Peyer's patch (tissue), 4 donors: ENCODE measurements around the gene ENO3. TPM values are rescaled to one million over a fixed set of nuclear protein-coding genes. Genes with fewer than 3 reads are reported as not detected.

Experiments used
- DNase-seq, 3 donors: peaks; one replicate each; pipeline ENCODE4 v3.0.0-alpha.2; 2017 to 2019
- H3K27ac ChIP-seq, 4 donors: fragments of 200-600 bp; sonication (generic); one replicate each; pipeline ENCODE4 v1.5.1; 2016 to 2019
- H3K27me3 ChIP-seq, 2 donors: fragments of 200-600 bp; sonication (generic); one replicate each; pipeline ENCODE4 v1.5.1; 2019
- H3K36me3 ChIP-seq, 3 donors: fragments of 200-600 bp; sonication (generic); one replicate each; pipeline ENCODE4 v1.5.1; 2016 to 2019
- H3K4me1 ChIP-seq, 4 donors: fragments of 200-600 bp; sonication (generic); one replicate each; pipeline ENCODE4 v1.5.1; 2016 to 2019
- H3K4me3 ChIP-seq, 4 donors: fragments of 200-600 bp; sonication (generic); 1 replicate in 3 of 4; 2 replicates in 1 of 4; pipeline ENCODE4 v1.5.1; 2016 to 2019; ENCODE audit warnings: mild to moderate bottlenecking in 1 of 4
- H3K9me3 ChIP-seq, 4 donors: fragments of 200-600 bp; sonication (generic); one replicate each; pipeline ENCODE4 v1.5.1; 2016 to 2019; ENCODE audit warnings: mild to moderate bottlenecking in 1 of 4
- CTCF ChIP-seq, 6 experiments: fragments of 450-650 bp in 4 of 6; fragments of 200-600 bp in 2 of 6; sonication (generic) in 1 of 6; IDR thresholded peaks; one replicate each; pipeline ENCODE4 v1.5.1; 2017 to 2019; ENCODE audit warnings: antibody characterized with exemption in 6 of 6, mild to moderate bottlenecking in 3 of 6, moderate library complexity in 1 of 6
- POLR2A ChIP-seq, 2 donors: fragments of 450-650 bp; IDR thresholded peaks; one replicate each; pipeline ENCODE4 v1.5.1; 2017; ENCODE audit warnings: antibody characterized with exemption in 2 of 2, mild to moderate bottlenecking in 2 of 2, moderate library complexity in 2 of 2
- small RNA-seq, 2 donors: library from RNA; depleted of rRNA; stranded (forward); fragments of <200 nt; gene quantifications; one replicate each; pipeline ENCODE3, GENCODE V24; 2016
- total RNA-seq, 4 donors: library from RNA; depleted of rRNA; stranded (reverse); fragments of >200 nt; gene quantifications; one replicate each; pipeline ENCODE4 v1.1.0, GENCODE V29; 2016

ENO3 gene
- total RNA-seq, 4 donors from 2014 or later: 7.4 to 27.7 (median 20.6) TPM

DNA sequence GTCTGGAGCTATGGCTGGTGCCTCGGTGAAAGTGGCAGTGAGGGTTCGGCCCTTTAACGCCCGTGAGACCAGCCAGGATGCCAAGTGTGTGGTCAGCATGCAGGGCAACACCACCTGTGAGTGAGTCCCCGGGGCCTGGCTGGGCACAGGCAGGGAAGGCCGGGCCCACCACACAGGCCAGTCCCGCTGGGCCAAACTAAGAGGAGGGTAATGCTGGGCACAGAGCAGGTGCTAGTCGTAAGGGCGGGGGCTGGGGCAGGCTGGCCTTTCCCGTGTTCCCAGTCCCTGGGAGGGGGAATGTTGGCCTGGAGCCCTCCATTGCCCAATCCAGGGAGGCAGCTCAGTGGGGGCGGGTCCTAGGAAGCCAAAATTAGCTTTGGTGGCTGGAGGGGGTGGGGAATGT, 49.3 kb downstream of the ENO3 start:
- TF ChIP-seq CTCF (IDR thresholded peaks at IDR 0.05) (no peak), POLR2A (IDR thresholded peaks at IDR 0.05) (no peak)
- Histone ChIP-seq H3K4me1 (peaks cover 3 to 31% (median 10%) of the 10 kb centered on the region in 4 donors), H3K27ac (no peak overlapping the region), H3K27me3 (no peaks in the 10 kb centered on the region), H3K4me3 (peak overlapping the region in 1 of 4 donors; percentile 97), H3K36me3 (peaks cover 0 to 49% (median 0%) of the 10 kb centered on the region in 3 donors), H3K9me3 (no peaks in the 10 kb centered on the region)
- peak in 1 of 3 donors; percentile 65 for DNase-seq

DNA sequence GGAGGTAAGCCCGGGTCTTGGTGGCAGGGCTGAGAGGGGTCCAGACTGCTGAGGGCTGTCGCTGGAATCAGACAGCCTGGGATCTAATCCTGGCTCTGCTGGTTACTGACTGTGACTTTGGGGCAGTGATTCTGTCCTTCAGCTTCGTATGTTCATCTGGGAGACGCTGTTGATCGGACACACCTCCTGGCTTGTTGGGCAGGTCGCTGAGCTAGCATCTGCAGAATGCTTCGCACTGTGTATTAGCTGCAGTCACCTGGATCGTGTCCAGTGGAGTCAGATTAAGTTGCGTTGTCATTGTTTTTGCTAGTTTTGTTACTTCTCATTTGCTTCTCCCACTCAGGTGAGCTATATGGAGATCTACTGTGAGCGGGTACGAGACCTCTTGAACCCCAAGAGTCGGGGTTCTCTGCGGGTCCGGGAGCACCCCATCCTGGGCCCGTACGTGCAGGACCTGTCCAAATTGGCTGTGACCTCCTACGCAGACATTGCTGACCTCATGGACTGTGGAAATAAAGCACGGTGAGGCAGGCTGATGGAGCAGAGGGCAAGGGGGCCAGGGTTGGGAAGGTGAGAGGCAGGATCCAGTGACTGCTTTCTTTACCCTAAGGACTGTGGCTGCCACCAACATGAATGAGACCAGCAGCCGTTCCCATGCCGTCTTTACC, 51.3 kb downstream of the ENO3 start:
- H3K9me3 ChIP-seq: no peaks in the 10 kb centered on the region
- H3K4me3 ChIP-seq: no peak overlapping the region
- H3K36me3 ChIP-seq: peaks cover 0 to 70% (median 0%) of the 10 kb centered on the region in 3 donors
- no peaks in the 10 kb centered on the region for H3K27me3 ChIP-seq
- TF ChIP-seq POLR2A (IDR thresholded peaks at IDR 0.05): no peak
- TF ChIP-seq CTCF (IDR thresholded peaks at IDR 0.05): no peak
- peaks cover 3 to 24% (median 7%) of the 10 kb centered on the region in 4 donors for H3K4me1 ChIP-seq
- H3K27ac ChIP-seq: no peak overlapping the region
- no peak for DNase-seq

DNA sequence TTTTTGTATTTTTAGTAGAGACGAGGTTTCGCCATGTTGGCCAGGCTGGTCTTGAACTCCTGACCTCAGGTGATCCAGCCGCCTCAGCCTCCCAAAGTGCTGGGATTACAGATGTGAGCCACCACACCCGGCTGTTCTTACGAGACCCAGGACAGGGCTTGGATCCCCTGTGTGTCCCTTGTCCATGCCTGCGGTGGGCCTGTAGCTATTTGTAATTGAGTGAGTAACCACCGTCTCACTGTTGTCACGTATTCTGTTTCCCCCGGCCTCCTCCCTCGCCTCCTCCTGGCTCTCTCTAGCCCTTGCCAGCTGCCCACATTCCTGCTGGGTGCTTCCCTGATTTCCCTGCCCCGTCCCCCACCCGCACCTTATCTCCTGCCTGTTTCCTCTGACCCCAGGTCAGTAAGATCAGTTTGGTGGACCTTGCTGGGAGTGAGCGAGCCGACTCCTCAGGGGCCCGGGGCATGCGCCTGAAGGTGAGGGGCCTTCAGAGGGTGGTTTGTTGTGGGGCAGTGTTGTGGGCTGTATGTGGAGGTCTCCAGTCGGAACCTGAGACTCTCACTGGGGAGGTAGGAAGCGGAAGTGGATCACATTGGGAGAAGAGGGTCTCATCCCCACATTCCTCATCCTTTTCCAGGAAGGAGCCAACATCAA, 52.4 kb downstream of the ENO3 start:
- Histone ChIP-seq H3K36me3 (peaks cover 0 to 80% (median 0%) of the 10 kb centered on the region in 3 donors), H3K4me3 (no peak overlapping the region), H3K27ac (no peak overlapping the region), H3K27me3 (no peaks in the 10 kb centered on the region), H3K9me3 (no peaks in the 10 kb centered on the region), H3K4me1 (peaks cover 3 to 24% (median 7%) of the 10 kb centered on the region in 4 donors)
- TF ChIP-seq POLR2A (IDR thresholded peaks at IDR 0.05) (no peak), CTCF (IDR thresholded peaks at IDR 0.05) (no peak)
- DNase-seq: no peak

Small RNA genes within 50 kb of the gene (small RNA-seq; reads per million reads assigned to genes)
- gene MIR6864 (0 reads per million in 2 donors), gene MIR6865 (0 reads per million in 2 donors)

Other genes starting within 250 kb of the ENO3 start
- gene PELP1, start 247.0 kb upstream of the ENO3 start, total RNA-seq: 10 to 100 TPM; 21.2 to 34.9 (median 31.4) TPM
- 100 to 1,000 TPM in 1 of 4 donors, 10 to 100 TPM in 3; 59.2 to 163 (median 73.8) TPM for gene ARRB2, start 240.5 kb upstream of the ENO3 start, total RNA-seq
- gene MED11, start 219.7 kb upstream of the ENO3 start, total RNA-seq: 10 to 100 TPM; 32.1 to 44.6 (median 41.8) TPM
- gene ZMYND15, start 211.3 kb upstream of the ENO3 start, total RNA-seq: 1 to 10 TPM in 3 of 4 donors, not detected in 1; 2.1 to 5.6 (median 4.0) TPM
- 10 to 100 TPM; 24.8 to 33.1 (median 28.0) TPM for gene CXCL16, start 211.2 kb upstream of the ENO3 start, total RNA-seq
- gene TM4SF5, start 179.2 kb upstream of the ENO3 start, total RNA-seq: 100 to 1,000 TPM in 2 of 4 donors, 10 to 100 TPM in 1, not detected in 1; 75.3 to 171 (median 163) TPM
- 1 to 10 TPM in 1 of 4 donors, not detected in 3; 3.8 TPM for gene VMO1, start 164.8 kb upstream of the ENO3 start, total RNA-seq
- gene GLTPD2, start 162.2 kb upstream of the ENO3 start, total RNA-seq: 10 to 100 TPM in 2 of 4 donors, 1 to 10 TPM in 1, not detected in 1; 5.4 to 28.2 (median 23.6) TPM
- 100 to 1,000 TPM in 2 of 4 donors, 10 to 100 TPM in 2; 51.4 to 155 (median 107) TPM for gene PSMB6, start 155.0 kb upstream of the ENO3 start, total RNA-seq
- gene PLD2, start 144.0 kb upstream of the ENO3 start, total RNA-seq: 10 to 100 TPM; 14.4 to 33.8 (median 26.6) TPM
- gene MINK1, start 117.8 kb upstream of the ENO3 start, total RNA-seq: 100 to 1,000 TPM; 111 to 278 (median 223) TPM
- gene C17orf107, start 51.6 kb upstream of the ENO3 start, total RNA-seq: 1 to 10 TPM in 2 of 4 donors, under 1 TPM in 2; 0.66 to 5.0 (median 1.5) TPM
- gene CHRNE, start 48.0 kb upstream of the ENO3 start, total RNA-seq: not detected
- gene GP1BA, start 18.8 kb upstream of the ENO3 start, total RNA-seq: not detected
- 10 to 100 TPM; 30.5 to 84.1 (median 60.4) TPM for gene SLC25A11, start 11.1 kb upstream of the ENO3 start, total RNA-seq
- gene RNF167, start 10.9 kb upstream of the ENO3 start, total RNA-seq: 10 to 100 TPM; 57.8 to 92.1 (median 78.9) TPM
- gene PFN1, start 2.6 kb upstream of the ENO3 start, total RNA-seq: 1,000 to 10,000 TPM in 1 of 4 donors, 100 to 1,000 TPM in 3; 530 to 1,064 (median 855) TPM
- 10 to 100 TPM; 34.2 to 85.0 (median 48.9) TPM for gene SPAG7, start 16.7 kb downstream of the ENO3 start, total RNA-seq
- gene CAMTA2, start 36.6 kb downstream of the ENO3 start, total RNA-seq: 100 to 1,000 TPM in 1 of 4 donors, 10 to 100 TPM in 3; 42.4 to 124 (median 88.7) TPM
- 1 to 10 TPM in 1 of 4 donors, not detected in 3; 2.4 TPM for gene INCA1, start 46.4 kb downstream of the ENO3 start, total RNA-seq
- 100 to 1,000 TPM in 3 of 4 donors, 10 to 100 TPM in 1; 91.4 to 141 (median 116) TPM for gene KIF1C, start 46.8 kb downstream of the ENO3 start, total RNA-seq
- gene SLC52A1, start 84.3 kb downstream of the ENO3 start, total RNA-seq: 10 to 100 TPM in 3 of 4 donors, not detected in 1; 12.9 to 50.8 (median 45.3) TPM
- 10 to 100 TPM in 2 of 4 donors, 1 to 10 TPM in 2; 7.4 to 13.7 (median 11.0) TPM for gene ZFP3, start 127.3 kb downstream of the ENO3 start, total RNA-seq
- gene ZNF232, start 160.8 kb downstream of the ENO3 start, total RNA-seq: 10 to 100 TPM in 1 of 4 donors, 1 to 10 TPM in 3; 5.3 to 10.9 (median 7.0) TPM
- under 1 TPM in 2 of 4 donors, not detected in 2; under 0.01 to 0.18 TPM for gene USP6, start 164.9 kb downstream of the ENO3 start, total RNA-seq
- gene ZNF594, start 240.7 kb downstream of the ENO3 start, total RNA-seq: 10 to 100 TPM; 10.2 to 23.9 (median 18.5) TPM